SK-N-SH (cell line): ENCODE results near the gene TOMT. TPM values are rescaled to one million over a fixed set of nuclear protein-coding genes. Genes with fewer than 3 reads are reported as not detected.
"Not testable (repeated sequence)": the region's sequence is repeated elsewhere in the genome, so short reads cannot be mapped to it uniquely, and the experiment has no call there.

ENCODE experiments used
- CTCF ChIA-PET: fragments of 300-600, 350-600 bp; formaldehyde crosslinking; extraction: SDS; loops from one replicate; lab custom pipeline; 2021; lab: Yijun Ruan, JAX
- POLR2A ChIA-PET: fragments of 350-600 bp; sonication (Branson Sonifier 250); formaldehyde crosslinking; extraction: SDS; loops from one replicate; lab custom pipeline; 2020; ENCODE audit warnings: antibody characterized with exemption, inconsistent platforms; lab: Yijun Ruan, JAX
- DNase-seq: peaks from one replicate; pipeline ENCODE4 v3.0.0; 2012
- H2AFZ ChIP-seq: fragments of 200-600 bp; sonication (generic); 2 replicates; pipeline ENCODE4 v1.8.1; 2016; ENCODE audit warnings: antibody characterized with exemption, mild to moderate bottlenecking, low read depth
- H3F3A ChIP-seq: fragments of 200-600 bp; sonication (generic); replicated peaks from 2 replicates; pipeline ENCODE3; 2016; ENCODE audit warnings: antibody characterized with exemption, mild to moderate bottlenecking; ENCODE audit not compliant: insufficient read depth
- H3K27ac ChIP-seq, 2 experiments: fragments of 200-500 bp in 1 of 2; fragments of 200-600 bp in 1 of 2; sonication (Bioruptor generic) in 1 of 2; sonication (generic), shearing (Covaris generic) in 1 of 2; 2 replicates each; pipeline versions ENCODE4 v1.5.1 to v1.6.1; 2014 to 2016; ENCODE audit warnings: low read depth in 2 of 2, inconsistent platforms in 1 of 2, low read length in 1 of 2, mild to moderate bottlenecking in 1 of 2, mixed read lengths in 1 of 2
- H3K27me3 ChIP-seq: fragments of 200-600 bp; sonication (generic), shearing (Covaris generic); 2 replicates; pipeline ENCODE4 v1.6.1; 2016; ENCODE audit warnings: mixed run types; ENCODE audit not compliant: insufficient read depth
- H3K36me3 ChIP-seq, 2 experiments: fragments of 200-500 bp in 1 of 2; fragments of 200-600 bp in 1 of 2; sonication (Bioruptor generic) in 1 of 2; sonication (generic) in 1 of 2; replicated peaks in 1 of 2; 2 replicates each; pipeline versions ENCODE3 to v1.5.1; 2014 to 2016; ENCODE audit warnings: low read length in 1 of 2, mild to moderate bottlenecking in 1 of 2; ENCODE audit not compliant: insufficient read depth in 2 of 2, control insufficient read depth in 1 of 2
- H3K4me1 ChIP-seq, 2 experiments: fragments of 200-500 bp in 1 of 2; fragments of 200-600 bp in 1 of 2; sonication (Bioruptor generic) in 1 of 2; sonication (generic), shearing (Covaris generic) in 1 of 2; 2 replicates each; pipeline versions ENCODE4 v1.5.1 to v1.6.1; 2014 to 2016; ENCODE audit warnings: low read depth in 1 of 2, low read length in 1 of 2, mixed run types in 1 of 2; ENCODE audit not compliant: insufficient read depth in 2 of 2, control insufficient read depth in 1 of 2
- H3K4me2 ChIP-seq: fragments of 200-600 bp; sonication (generic), shearing (Covaris generic); 2 replicates; pipeline ENCODE4 v1.6.1; 2017; ENCODE audit warnings: mixed run types
- H3K4me3 ChIP-seq, 2 experiments: fragments of 200-500 bp in 1 of 2; fragments of 200-600 bp in 1 of 2; sonication (Bioruptor generic) in 1 of 2; sonication (generic), shearing (Covaris generic) in 1 of 2; 2 replicates each; pipeline versions ENCODE4 v1.5.1 to v1.8.1; 2014 to 2016; ENCODE audit warnings: low read depth in 2 of 2, inconsistent platforms in 1 of 2, low read length in 1 of 2, mild to moderate bottlenecking in 1 of 2, mixed read lengths in 1 of 2, moderate library complexity in 1 of 2
- H3K79me2 ChIP-seq: fragments of 200-600 bp; sonication (generic); 2 replicates; pipeline ENCODE4 v1.8.1; 2017; ENCODE audit warnings: mild to moderate bottlenecking; ENCODE audit not compliant: insufficient read depth
- H3K9ac ChIP-seq: fragments of 200-600 bp; sonication (generic); 2 replicates; pipeline ENCODE4 v1.6.1; 2017; ENCODE audit warnings: mixed run types
- H3K9me2 ChIP-seq: fragments of 200-600 bp; sonication (generic); 2 replicates; pipeline ENCODE4 v1.6.1; 2017; ENCODE audit warnings: mixed run types
- H3K9me3 ChIP-seq: fragments of 200-600 bp; sonication (generic); 2 replicates; pipeline ENCODE4 v1.6.1; 2017; ENCODE audit warnings: mixed run types, mild to moderate bottlenecking, moderate library complexity
- H4K20me1 ChIP-seq: fragments of 200-600 bp; sonication (generic); 2 replicates; pipeline ENCODE4 v1.6.1; 2017; ENCODE audit warnings: mild to moderate bottlenecking, mixed run types; ENCODE audit not compliant: insufficient read depth
- CHD2 ChIP-seq: fragments of 150-350 bp; IDR thresholded peaks from 2 replicates; pipeline ENCODE4 v1.6.1; 2018; ENCODE audit warnings: low read length; ENCODE audit not compliant: partially characterized antibody
- ELF1 ChIP-seq: IDR thresholded peaks from 2 replicates; pipeline ENCODE4 v1.4.0; 2012
- FOSL2 ChIP-seq: IDR thresholded peaks from 2 replicates; pipeline ENCODE4 v1.4.0; 2012; ENCODE audit warnings: low read depth, mild to moderate bottlenecking, moderate library complexity, borderline replicate concordance
- GATA2 ChIP-seq: sonication (generic); formaldehyde crosslinking; IDR thresholded peaks from 2 replicates; pipeline ENCODE4 v1.5.0; 2020; ENCODE audit warnings: mild to moderate bottlenecking, missing genetic modification reagents
- RAD21 ChIP-seq: IDR thresholded peaks from 2 replicates; pipeline ENCODE4 v1.6.1; 2012; ENCODE audit warnings: mild to moderate bottlenecking, low read length
- SIN3A ChIP-seq: IDR thresholded peaks from 2 replicates; pipeline ENCODE4 v1.6.1; 2012; ENCODE audit warnings: low read depth, mild to moderate bottlenecking, low read length, moderate library complexity, borderline replicate concordance
- WGBS: methylation state at CpG from one replicate; pipeline ENCODE4 v1.1.6; 2017; ENCODE audit warnings: low lambda C conversion rate; 5-methylcytosine and 5-hydroxymethylcytosine counted together
- polyA plus RNA-seq, 3 experiments: library from polyadenylated mRNA; depleted of rRNA; stranded (reverse); fragments of >200 nt; gene quantifications; 2 replicates each; pipeline ENCODE4 v1.2.3, GENCODE V29; 2012
- TF ChIP-seq, protein P1 (sequence below): IDR thresholded peaks from 2 replicates; pipeline ENCODE4 v1.4.0; 2012; ENCODE audit warnings: low read depth, borderline replicate concordance
- TF ChIP-seq, protein P2 (sequence below): fragments of 150-350 bp; IDR thresholded peaks from 2 replicates; pipeline ENCODE4 v1.6.1; 2017; ENCODE audit warnings: antibody characterized with exemption, low read length, low read depth, borderline replicate concordance
- TF ChIP-seq, protein P3 (sequence below): fragments of 200-600 bp; sonication (generic); IDR thresholded peaks from 2 replicates; pipeline ENCODE4 v1.6.1; 2017; ENCODE audit warnings: antibody characterized with exemption, mild to moderate bottlenecking, moderate library complexity

Gene TOMT
- polyA plus RNA-seq, 1 of the 3 experiments (the other 2 are of a cell fraction): not detected

DNA sequence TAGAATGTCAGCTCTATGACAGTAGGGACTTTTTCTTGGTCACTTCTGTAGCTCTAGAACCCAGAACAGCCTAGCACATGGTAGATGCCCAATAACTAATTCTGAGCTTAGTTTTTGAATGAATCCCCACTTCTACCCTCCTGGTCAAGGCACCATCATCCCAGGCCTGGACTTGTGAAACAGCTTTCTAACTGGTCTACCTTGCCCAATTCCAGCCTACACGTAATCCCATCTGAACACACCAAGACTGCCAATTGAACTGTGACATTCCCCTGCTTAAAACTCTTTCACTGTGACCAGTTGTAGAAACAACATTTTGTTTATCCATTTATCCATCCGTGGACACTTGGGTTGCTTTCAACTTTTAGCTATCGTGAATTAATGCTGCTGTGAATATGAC lies 23.7 kb downstream of the TOMT start:
- Histone ChIP-seq H3K4me1 (no peaks in the 10 kb centered on the region), H3K4me3 (no peak overlapping the region), H3F3A (no peaks in the 10 kb centered on the region), H3K36me3 (no peaks in the 10 kb centered on the region), H3K27ac (no peak overlapping the region), H3K9me3 (peaks cover 5% of the 10 kb centered on the region; the same call in 1 of the 2 replicates), H3K9me2 (no peaks in the 10 kb centered on the region), H4K20me1 (no peaks in the 10 kb centered on the region), H2AFZ (no peak overlapping the region)
- ChIA-PET CTCF (interaction anchor here (1.7 to 2.3 kb wide), 2 partner anchors 15 to 54 kb away, joined by 6 to 13 read pairs; no protein-coding TSS in a partner anchor), POLR2A (no interaction called here)
- 65% methylated on average over 3 of the region's 3 CpGs for WGBS
- no peak for TF ChIP-seq CHD2
- TF ChIP-seq, protein P1, sequence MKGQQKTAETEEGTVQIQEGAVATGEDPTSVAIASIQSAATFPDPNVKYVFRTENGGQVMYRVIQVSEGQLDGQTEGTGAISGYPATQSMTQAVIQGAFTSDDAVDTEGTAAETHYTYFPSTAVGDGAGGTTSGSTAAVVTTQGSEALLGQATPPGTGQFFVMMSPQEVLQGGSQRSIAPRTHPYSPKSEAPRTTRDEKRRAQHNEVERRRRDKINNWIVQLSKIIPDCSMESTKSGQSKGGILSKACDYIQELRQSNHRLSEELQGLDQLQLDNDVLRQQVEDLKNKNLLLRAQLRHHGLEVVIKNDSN: no peak
- no peak for TF ChIP-seq FOSL2
- TF ChIP-seq, protein P2, sequence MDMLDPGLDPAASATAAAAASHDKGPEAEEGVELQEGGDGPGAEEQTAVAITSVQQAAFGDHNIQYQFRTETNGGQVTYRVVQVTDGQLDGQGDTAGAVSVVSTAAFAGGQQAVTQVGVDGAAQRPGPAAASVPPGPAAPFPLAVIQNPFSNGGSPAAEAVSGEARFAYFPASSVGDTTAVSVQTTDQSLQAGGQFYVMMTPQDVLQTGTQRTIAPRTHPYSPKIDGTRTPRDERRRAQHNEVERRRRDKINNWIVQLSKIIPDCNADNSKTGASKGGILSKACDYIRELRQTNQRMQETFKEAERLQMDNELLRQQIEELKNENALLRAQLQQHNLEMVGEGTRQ: no peak
- no peak for TF ChIP-seq SIN3A
- TF ChIP-seq, all 33 proteins: peak for 0
- H3K9ac ChIP-seq: no peak overlapping the region
- no peak for DNase-seq
- no peaks in the 10 kb centered on the region for H3K79me2 ChIP-seq
- H3K27me3 ChIP-seq: peaks cover 4% of the 10 kb centered on the region; the same call in 1 of the 2 replicates
- no peak overlapping the region for H3K4me2 ChIP-seq

DNA sequence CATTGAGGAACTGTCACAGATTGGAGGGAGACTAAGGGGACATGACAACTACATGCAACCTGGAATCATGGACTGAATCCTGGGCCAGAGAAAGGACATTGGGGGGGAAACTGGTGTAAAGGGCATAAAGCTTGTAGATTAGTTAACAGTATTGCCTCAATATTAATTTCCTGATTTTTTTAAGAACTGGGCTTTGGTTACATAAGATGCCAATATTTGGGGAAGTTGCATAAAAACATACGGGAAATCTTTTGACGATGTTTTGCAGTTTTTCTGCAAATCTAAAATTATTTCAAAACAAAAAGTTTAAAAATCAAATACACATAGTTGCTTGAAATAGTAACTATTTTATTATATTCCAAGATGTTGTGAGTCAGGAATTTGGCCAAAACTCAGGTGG lies 26.9 kb downstream of the TOMT start:
- no peak for TF ChIP-seq RAD21
- no peak for TF ChIP-seq GATA2
- no peak for TF ChIP-seq ELF1
- TF ChIP-seq, protein P3, sequence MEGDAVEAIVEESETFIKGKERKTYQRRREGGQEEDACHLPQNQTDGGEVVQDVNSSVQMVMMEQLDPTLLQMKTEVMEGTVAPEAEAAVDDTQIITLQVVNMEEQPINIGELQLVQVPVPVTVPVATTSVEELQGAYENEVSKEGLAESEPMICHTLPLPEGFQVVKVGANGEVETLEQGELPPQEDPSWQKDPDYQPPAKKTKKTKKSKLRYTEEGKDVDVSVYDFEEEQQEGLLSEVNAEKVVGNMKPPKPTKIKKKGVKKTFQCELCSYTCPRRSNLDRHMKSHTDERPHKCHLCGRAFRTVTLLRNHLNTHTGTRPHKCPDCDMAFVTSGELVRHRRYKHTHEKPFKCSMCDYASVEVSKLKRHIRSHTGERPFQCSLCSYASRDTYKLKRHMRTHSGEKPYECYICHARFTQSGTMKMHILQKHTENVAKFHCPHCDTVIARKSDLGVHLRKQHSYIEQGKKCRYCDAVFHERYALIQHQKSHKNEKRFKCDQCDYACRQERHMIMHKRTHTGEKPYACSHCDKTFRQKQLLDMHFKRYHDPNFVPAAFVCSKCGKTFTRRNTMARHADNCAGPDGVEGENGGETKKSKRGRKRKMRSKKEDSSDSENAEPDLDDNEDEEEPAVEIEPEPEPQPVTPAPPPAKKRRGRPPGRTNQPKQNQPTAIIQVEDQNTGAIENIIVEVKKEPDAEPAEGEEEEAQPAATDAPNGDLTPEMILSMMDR: no peak
- 0 out of 2 replicates have a peak, but pooled peaks cover 4% of the 10 kb centered on the region for H3K27me3 ChIP-seq
- 90% methylated on average over 2 of the region's 2 CpGs for WGBS
- H3K4me2 ChIP-seq: no peak overlapping the region
- no peaks in the 10 kb centered on the region for H3K79me2 ChIP-seq
- no peaks in the 10 kb centered on the region for H3K36me3 ChIP-seq
- no peaks in the 10 kb centered on the region for H3K9me2 ChIP-seq
- H3K4me1 ChIP-seq: no peaks in the 10 kb centered on the region
- H3K4me3 ChIP-seq: no peak overlapping the region
- peaks cover 3% of the 10 kb centered on the region; the same call in 1 of the 2 replicates for H3K9me3 ChIP-seq
- DNase-seq: no peak
- CTCF ChIA-PET: interaction anchor here (2.0 kb wide), 1 partner anchor 11 kb away, joined by 11 read pairs; no protein-coding TSS in a partner anchor
- H3K27ac ChIP-seq: no peak overlapping the region
- H3K9ac ChIP-seq: no peak overlapping the region
- H3F3A ChIP-seq: no peaks in the 10 kb centered on the region
- POLR2A ChIA-PET: no interaction called here
- no peak overlapping the region for H2AFZ ChIP-seq
- H4K20me1 ChIP-seq: no peaks in the 10 kb centered on the region

DNA sequence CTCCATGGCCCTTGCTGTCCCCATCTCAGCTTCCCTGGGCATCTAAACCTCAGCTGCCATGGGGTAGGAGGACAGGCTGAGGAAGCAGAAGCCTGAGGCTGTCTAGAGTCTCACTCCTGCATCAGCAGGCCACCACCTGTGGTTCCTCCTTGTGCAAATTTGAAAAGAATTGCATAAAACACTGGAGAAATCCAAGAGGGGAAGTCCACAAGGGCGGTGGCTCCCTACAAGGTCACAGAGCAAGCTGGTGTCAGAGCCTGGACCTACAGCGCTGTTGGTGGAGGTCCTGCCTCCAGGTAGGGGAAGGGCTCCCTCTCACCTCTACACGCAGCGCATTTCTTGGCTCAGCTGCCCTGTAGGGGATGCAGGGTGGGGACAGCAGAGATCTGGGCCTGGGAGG lies 29.7 kb downstream of the TOMT start, which contains the start of gene FOLR3:
FOLR3 (plus strand) TSS at position 253 of the 400 bp plus-strand sequence. CDS start 228 bp downstream, outside the sequence.
- CTCF ChIA-PET: interaction anchor here (1.1 kb wide), 1 partner anchor 8 kb away, joined by 4 read pairs; no protein-coding TSS in a partner anchor
- H3K9me3 ChIP-seq, H3K4me3 ChIP-seq, H2AFZ ChIP-seq, DNase-seq, H3K79me2 ChIP-seq, H3K27me3 ChIP-seq, H3K36me3 ChIP-seq, H3K9me2 ChIP-seq, H3K9ac ChIP-seq, POLR2A ChIA-PET, H3F3A ChIP-seq, H4K20me1 ChIP-seq, H3K4me2 ChIP-seq, H3K27ac ChIP-seq, H3K4me1 ChIP-seq: not testable (repeated sequence)
- 52% methylated on average over 2 of the region's 4 CpGs for WGBS
